Left lung (tissue), 10 donors: ENCODE measurements around the gene S100A16. TPM values are rescaled to one million over a fixed set of nuclear protein-coding genes. Genes with fewer than 3 reads are reported as not detected.
"Not testable (repeated sequence)": the region's sequence is repeated elsewhere in the genome, so short reads cannot be mapped to it uniquely, and the experiment has no call there.

Source experiments
- ATAC-seq: fragments of 200-7000 bp; cut with Tn5 transposase; one replicate; pipeline ENCODE4 v1.9.1; 2020; ENCODE audit warnings: moderate library complexity
- DNase-seq, 4 donors: peaks; one replicate each; pipeline ENCODE4 v3.0.0-alpha.2; 2013 to 2020
- H3K27ac ChIP-seq, 2 donors: fragments of 200-600 bp; sonication (generic) in 1 of 2; one replicate each; pipeline versions ENCODE4 v1.5.0 to v1.8.0; 2020 to 2021
- H3K27me3 ChIP-seq, 2 donors: fragments of 200-600 bp; sonication (generic) in 1 of 2; one replicate each; pipeline versions ENCODE4 v1.5.0 to v1.8.0; 2020 to 2021
- H3K36me3 ChIP-seq, 2 donors: fragments of 200-600 bp; sonication (generic) in 1 of 2; one replicate each; pipeline versions ENCODE4 v1.5.0 to v1.8.0; 2020 to 2021
- H3K4me1 ChIP-seq, 2 donors: fragments of 200-600 bp; one replicate each; pipeline ENCODE4 v1.8.0; 2021
- H3K4me3 ChIP-seq, 2 donors: fragments of 200-600 bp; sonication (generic) in 1 of 2; one replicate each; pipeline versions ENCODE4 v1.5.0 to v1.8.0; 2020 to 2021; ENCODE audit warnings: mild to moderate bottlenecking in 1 of 2
- H3K9me3 ChIP-seq, 2 donors: fragments of 200-600 bp; sonication (generic) in 1 of 2; one replicate each; pipeline versions ENCODE4 v1.5.0 to v1.8.0; 2020 to 2021
- CTCF ChIP-seq, 2 donors: fragments of 200-600 bp; sonication (generic) in 1 of 2; IDR thresholded peaks; one replicate each; pipeline versions ENCODE4 v1.5.0 to v1.8.0; 2021; ENCODE audit warnings: antibody characterized with exemption in 2 of 2
- intact Hi-C, 2 donors: fragments of 100-400 bp; cut with DNase I; formaldehyde crosslinking; loops; one replicate each; pipeline versions ENCODE4 v1.11.2 to v1.14.2; 2022
- polyA plus RNA-seq, 6 donors: library from polyadenylated mRNA; unstranded; fragments of 120-200 nt; gene quantifications; one replicate each; pipeline ENCODE4 v1.2.1, GENCODE V29; 2013; ENCODE audit not compliant: insufficient read length in 6 of 6
- total RNA-seq, 2 donors: library from RNA; stranded (reverse); fragmentation: NEBNext Ultra II Directional; extraction: Animal tissue kit (Norgen Biotek cat#: 25700); gene quantifications; one replicate each; pipeline ENCODE4 v1.2.1, GENCODE V29; 2021
- donor health status: DM: no; HTN: yes; CAD: no.
- donor health status: DM: no; HTN: no; CAD: no.

The S100A16 gene
- total and polyA plus RNA-seq, 8 donors = 118 to 160 (median 144) TPM

- DNase-seq (no peak), ATAC-seq (peak; percentile 66)
- no peak for TF ChIP-seq CTCF (IDR thresholded peaks at IDR 0.05)
- intact Hi-C loops = no loop called here
- Histone ChIP-seq H3K36me3 (peaks cover 0 to 59% of the 10 kb centered on the region in 2 donors), H3K4me3 (no peak overlapping the region), H3K27me3 (no peaks in the 10 kb centered on the region), H3K27ac (peak overlapping the region in 1 of 2 donors; percentile 65), H3K9me3 (no peaks in the 10 kb centered on the region), H3K4me1 (peaks cover 0 to 41% of the 10 kb centered on the region in 2 donors)
Measured at GRCh38 chr1:153646672-153647345, 33.9 kb upstream of the S100A16 start.

GRCh38 chr1:153643816-153644215 is 30.9 kb upstream of the S100A16 start:
- intact Hi-C loops = no loop called here
- Histone ChIP-seq H3K9me3 (no peaks in the 10 kb centered on the region), H3K27me3 (no peaks in the 10 kb centered on the region), H3K4me3 (no peak overlapping the region), H3K36me3 (peaks cover 7 to 89% of the 10 kb centered on the region in 2 donors), H3K4me1 (peaks cover 0 to 45% of the 10 kb centered on the region in 2 donors), H3K27ac (no peak overlapping the region)
- no peak for TF ChIP-seq CTCF (IDR thresholded peaks at IDR 0.05)
- ATAC-seq = no peak
- no peak for DNase-seq

GRCh38 chr1:153643100-153643499 is 30.2 kb upstream of the S100A16 start:
- H3K36me3 ChIP-seq = peaks cover 7 to 96% of the 10 kb centered on the region in 2 donors
- no peak for TF ChIP-seq CTCF (IDR thresholded peaks at IDR 0.05)
- no peaks in the 10 kb centered on the region for H3K9me3 ChIP-seq
- H3K27ac ChIP-seq = no peak overlapping the region
- peaks cover 0 to 45% of the 10 kb centered on the region in 2 donors for H3K4me1 ChIP-seq
- DNase-seq (no peak), ATAC-seq (no peak)
- no peaks in the 10 kb centered on the region for H3K27me3 ChIP-seq
- intact Hi-C loops = no loop called here
- no peak overlapping the region for H3K4me3 ChIP-seq

- DNase-seq (no peak), ATAC-seq (no peak)
- no peak for TF ChIP-seq CTCF (IDR thresholded peaks at IDR 0.05)
- no peak overlapping the region for H3K4me3 ChIP-seq
- peaks cover 0 to 47% of the 10 kb centered on the region in 2 donors for H3K4me1 ChIP-seq
- H3K27me3 ChIP-seq = no peaks in the 10 kb centered on the region
- H3K36me3 ChIP-seq = peaks cover 7 to 100% of the 10 kb centered on the region in 2 donors
- no peak overlapping the region for H3K27ac ChIP-seq
- H3K9me3 ChIP-seq = no peaks in the 10 kb centered on the region
- intact Hi-C loops = no loop called here
Measured at GRCh38 chr1:153642161-153642560, 29.2 kb upstream of the S100A16 start.

GRCh38 chr1:153640861-153641260 is 27.9 kb upstream of the S100A16 start:
- H3K27ac ChIP-seq = no peak overlapping the region

GRCh38 chr1:153640213-153640612 is 27.3 kb upstream of the S100A16 start:
- H3K27me3 ChIP-seq, H3K27ac ChIP-seq, DNase-seq, H3K9me3 ChIP-seq, H3K4me3 ChIP-seq, intact Hi-C loops: not testable (repeated sequence)
- ATAC-seq = peak; percentile 53
- peaks cover 11 to 52% of the 10 kb centered on the region in 2 donors for H3K4me1 ChIP-seq
- H3K36me3 ChIP-seq = peaks cover 12 to 100% of the 10 kb centered on the region in 2 donors

More at GRCh38 chr1:153640861-153641260, 27.9 kb upstream of the S100A16 start:
- ATAC-seq (no peak), DNase-seq (no peak)
- Histone ChIP-seq H3K9me3 (no peaks in the 10 kb centered on the region), H3K4me1 (peaks cover 4 to 47% of the 10 kb centered on the region in 2 donors), H3K4me3 (no peak overlapping the region), H3K36me3 (peaks cover 12 to 100% of the 10 kb centered on the region in 2 donors), H3K27me3 (no peaks in the 10 kb centered on the region)
- TF ChIP-seq CTCF (IDR thresholded peaks at IDR 0.05) = no peak
- intact Hi-C loops = no loop called here
